GM21526 (cell line): ENCODE results near the gene ARHGEF12.

Source experiments
- ATAC-seq: cut with Tn5 transposase; IDR thresholded peaks from one replicate; pipeline ENCODE4 v1.9.1; 2021; ENCODE audit warnings: moderate library complexity; ENCODE audit not compliant: unreplicated experiment, low FRiP score

The ARHGEF12 gene

DNA sequence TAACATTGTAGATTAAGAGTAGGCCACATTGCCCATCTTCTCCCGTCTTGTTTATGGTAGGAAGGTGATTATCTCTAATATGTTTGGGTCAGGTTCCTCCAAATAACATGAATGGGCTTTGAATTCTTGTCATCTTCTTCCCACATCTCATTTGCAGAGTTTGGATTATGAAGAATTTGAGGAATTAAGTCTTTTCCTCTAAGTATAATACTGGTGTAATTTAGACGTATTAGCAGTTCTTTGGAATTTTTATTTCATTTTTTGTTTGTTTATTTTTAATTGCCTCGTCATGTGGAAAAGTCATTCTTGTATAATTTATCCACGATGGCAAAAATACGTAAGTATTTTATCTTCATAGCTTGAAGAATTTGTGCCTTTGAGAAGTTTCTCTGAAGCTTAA lies 73.4 kb downstream of the ARHGEF12 start:
- ATAC-seq: no peak

DNA sequence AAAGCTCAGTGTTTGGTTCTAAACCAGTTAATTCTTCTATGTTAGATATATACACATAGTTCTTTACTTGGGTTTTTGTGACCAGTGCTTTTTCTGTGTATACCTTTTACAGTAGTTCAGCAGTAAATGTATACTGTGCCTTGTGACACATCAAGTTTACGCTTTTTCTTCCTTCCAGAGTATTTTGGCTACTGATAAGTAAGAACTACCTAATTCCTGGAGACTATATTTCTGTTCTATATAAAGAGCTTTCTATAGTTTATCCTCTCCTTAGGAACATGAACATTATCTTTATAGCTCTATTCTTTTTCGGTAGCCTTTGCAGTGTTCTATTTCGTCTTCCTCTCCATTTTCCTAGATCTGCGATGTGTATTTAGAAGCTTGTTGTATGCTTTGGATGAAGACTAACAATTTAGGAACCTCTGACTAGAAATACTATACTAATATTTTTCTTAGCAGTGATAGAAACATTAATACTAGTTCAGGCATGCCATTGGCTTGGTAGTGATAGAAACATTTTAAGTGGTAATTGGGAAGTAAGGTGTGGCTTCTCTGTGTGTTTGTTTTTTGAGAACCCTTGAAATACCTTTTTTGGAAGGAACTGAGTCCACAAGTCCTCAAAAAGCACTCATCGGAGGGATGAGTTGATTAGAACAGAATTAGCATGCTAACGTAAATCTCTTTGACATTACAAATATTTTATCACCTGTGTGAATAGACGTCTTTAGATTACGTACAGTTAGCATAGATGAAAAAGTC lies 74.6 kb downstream of the ARHGEF12 start:
- ATAC-seq: no peak

DNA sequence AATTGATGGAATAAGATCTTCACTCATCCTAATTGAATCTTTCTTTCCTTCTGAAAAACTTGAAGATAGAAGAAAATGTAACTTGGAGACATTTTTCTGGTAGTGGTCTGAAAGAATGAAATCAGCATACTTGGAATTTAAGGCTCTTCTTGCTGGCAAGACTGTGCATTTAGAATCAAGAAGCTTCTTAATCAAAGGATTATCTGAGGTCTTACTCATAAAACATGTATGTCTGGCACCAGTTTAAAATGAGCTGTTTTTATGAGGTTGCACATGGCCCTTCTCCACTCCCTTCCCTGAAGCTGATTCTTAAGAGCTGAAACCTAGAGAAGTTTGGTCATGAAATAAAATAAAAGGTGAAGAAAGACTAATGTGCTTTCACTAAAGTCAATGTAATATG lies 77.3 kb downstream of the ARHGEF12 start:
- no peak for ATAC-seq

DNA sequence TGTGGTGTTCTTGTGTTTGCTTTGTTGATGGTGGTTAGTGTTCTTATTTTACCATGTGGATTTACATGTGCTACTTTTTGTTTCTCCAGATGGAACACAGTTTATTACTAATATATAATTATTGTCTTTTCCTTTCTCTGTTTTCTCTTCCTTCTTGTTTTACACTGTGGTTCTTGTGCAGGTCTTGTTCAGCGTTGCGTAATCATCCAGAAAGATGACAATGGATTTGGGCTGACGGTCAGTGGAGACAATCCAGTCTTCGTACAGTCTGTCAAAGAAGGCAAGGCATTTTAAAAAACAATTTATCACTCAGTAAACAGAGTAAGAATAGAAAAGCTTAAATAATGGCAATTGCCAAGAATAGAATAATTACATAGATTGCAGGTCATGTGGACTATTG lies 84.4 kb downstream of the ARHGEF12 start:
- no peak for ATAC-seq

DNA sequence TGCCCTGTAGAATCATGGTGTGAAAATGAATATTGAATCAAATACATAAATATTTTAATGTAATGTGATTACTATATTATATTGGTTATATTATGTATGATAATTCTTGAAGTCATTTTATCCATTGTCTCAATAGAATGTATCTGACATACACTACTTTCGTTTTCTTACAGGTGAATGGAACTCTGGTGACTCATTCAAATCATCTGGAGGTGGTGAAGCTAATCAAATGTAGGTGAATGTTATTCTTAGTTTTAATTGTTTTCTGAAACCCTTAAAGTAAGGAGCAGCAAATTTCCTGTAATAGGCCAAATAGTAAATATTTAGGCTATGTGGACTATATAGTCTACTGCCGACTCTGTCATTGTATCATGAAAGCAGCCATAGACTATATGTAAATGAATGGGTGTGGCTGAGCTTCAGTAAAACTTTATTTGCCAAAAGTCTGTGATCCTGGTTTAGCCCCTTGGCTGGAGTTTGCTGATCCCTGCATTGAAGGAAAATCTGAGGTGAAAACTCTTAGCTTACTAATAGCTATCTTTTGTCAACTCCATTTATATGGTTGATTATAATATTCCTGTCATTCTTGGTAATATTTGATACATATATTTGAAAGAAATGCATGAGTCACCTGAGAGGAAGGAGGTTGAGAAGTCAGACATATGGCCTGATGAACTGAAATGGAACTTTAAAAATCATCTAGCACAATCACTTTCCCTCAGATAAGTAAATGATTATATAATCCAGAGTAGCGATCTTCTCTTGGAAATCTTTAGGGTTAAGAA lies 88.2 kb downstream of the ARHGEF12 start:
- no peak for ATAC-seq

DNA sequence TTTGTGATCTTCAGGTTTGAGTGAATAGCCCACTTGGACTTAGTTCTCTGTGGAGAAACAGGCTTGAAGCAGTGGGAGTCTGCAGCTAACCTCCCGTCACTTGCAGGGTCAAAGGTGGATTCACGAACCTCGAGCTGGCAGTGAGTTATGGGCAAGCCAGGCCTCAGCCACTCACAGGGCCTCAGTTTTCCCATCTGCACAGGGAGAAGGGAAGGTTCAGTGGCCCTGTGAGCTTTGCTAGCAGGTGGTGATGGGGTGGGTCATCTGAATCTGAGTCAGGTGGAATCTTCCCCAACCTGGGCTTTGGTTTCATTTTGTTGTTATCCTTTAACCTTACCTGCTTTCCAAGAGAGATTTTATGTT lies 88.7 kb downstream of the ARHGEF12 start:
- ATAC-seq: no peak

DNA sequence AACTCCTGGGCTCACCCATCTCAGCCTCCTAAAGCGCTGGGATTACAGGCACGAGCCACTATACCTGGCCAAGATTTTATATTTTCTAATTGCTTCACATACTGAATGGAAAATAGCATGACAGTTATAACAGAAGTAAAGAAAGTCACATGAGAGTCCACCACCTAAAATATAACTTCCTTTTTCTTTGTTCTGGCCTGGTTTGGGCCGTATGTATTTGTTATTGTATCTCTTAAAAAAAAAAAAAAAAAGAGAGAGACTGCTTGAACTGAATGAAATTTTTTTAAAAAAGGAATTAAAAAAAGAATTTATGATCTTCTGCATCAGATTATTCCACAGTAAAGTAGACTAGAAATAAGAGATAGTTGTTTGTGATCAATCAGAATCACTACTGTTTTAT lies 89.3 kb downstream of the ARHGEF12 start:
- no peak for ATAC-seq

DNA sequence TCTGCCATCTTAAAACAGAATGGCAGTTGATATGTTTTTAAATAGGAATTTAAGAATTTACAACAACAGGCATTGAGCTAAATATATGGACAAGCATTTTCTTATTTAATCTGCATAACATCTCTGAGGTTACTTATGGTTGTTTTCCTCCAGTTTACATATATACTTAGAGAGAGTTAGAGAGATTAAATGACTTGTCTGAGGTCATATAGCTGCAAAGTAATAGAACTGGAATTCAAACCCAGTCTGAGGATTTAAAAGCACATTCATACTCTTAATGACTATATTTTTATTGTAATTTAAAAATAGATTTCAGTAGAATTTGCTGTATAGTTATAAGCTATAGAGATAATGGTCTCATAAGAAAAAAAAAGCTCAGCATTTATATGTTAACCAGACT lies 93.9 kb downstream of the ARHGEF12 start:
- ATAC-seq: no peak

DNA sequence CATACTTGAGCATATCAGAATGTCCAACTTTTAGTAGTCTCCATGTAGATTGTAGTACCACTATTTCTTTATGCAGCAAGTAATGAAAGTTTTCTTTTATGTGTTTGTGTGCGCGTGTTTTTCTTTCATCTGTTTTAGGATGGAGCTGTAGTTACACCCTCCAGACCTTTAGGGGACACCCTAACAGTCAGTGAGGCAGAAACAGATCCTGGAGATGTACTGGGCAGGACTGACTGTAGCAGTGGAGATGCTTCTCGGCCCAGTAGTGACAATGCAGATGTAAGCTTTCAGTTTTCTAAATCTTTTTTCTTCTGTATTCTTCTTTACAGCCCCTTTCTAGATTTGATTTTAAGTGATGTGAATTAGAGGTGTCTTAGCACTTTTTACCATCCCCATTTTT lies 95.4 kb downstream of the ARHGEF12 start:
- ATAC-seq: no peak

DNA sequence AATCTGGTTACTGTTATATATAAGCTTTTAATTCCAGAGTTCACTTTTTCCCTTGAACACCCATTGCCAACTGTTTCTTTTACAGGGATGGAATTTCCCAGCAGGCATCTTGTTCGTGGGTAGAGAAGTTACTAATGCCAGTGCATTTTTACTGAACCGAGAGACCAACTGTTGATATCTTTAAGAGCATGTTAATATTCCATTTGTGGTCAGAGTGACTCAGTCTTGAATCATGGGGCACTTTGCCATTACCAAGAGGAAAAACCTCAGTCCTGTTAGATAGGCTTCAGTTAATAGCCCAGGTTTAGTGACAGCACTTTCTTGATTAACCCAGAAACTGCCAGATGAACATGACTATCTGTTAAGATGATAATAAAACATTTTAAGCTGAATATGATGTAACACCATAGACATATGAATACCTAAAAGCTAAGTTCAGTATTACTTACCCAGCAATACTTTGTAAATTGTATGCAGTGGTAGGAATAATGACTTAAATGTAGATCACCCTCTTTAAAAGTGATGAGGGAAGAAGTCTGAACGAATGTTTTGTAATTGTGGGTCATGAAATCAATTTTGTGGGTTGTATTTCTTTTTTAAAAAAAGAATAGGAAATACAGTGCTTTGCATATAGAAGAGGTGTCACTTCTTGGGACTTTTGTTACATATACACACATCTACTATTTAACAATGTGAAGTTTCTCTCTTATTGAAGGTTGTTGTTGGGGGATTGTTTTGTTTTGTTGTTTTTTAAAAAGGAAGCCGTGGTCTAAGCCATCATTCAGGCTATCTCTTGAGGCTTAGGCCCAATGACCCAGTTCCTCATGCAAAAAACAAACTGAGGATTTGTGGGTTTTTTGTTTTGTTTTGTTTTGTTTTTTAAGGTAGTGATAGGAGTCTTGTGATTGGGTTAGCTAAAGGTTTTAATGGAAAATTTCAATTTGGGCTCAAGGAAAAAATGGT lies 96.1 kb downstream of the ARHGEF12 start:
- no peak for ATAC-seq

DNA sequence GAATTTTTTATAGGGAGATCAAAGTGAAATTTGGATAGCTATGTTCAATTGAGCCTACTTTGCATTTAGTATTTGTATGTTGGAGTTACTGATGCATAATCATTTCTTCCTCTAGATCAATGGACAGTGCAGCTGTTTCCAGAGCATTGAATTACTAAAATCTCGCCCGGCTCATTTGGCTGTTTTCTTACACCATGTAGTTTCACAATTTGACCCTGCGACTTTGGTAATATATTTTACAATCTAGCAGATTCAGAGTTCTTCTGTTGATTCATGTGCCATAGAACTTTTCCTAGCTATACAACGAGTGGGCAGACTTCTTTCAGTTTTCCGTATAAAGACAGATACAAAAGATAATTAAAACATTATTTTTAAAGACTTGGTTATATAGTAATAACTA lies 105.4 kb downstream of the ARHGEF12 start:
- no peak for ATAC-seq

DNA sequence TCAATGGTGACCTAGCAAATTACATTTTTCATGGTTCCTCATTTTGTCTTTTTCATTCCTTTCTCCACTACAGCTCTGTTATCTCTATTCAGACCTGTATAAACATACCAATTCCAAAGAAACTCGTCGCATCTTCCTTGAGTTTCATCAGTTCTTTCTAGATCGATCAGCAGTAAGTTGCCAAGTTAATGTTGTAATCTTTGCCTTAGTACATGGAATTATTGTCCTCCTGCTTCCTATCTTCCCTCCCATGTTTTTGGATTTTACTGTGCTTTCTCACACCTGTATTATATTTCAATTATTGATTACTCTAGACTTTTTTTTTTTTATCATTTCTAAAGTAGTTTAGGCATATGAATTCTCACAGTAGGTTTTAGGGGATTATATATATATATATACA lies 105.8 kb downstream of the ARHGEF12 start:
- ATAC-seq: no peak

DNA sequence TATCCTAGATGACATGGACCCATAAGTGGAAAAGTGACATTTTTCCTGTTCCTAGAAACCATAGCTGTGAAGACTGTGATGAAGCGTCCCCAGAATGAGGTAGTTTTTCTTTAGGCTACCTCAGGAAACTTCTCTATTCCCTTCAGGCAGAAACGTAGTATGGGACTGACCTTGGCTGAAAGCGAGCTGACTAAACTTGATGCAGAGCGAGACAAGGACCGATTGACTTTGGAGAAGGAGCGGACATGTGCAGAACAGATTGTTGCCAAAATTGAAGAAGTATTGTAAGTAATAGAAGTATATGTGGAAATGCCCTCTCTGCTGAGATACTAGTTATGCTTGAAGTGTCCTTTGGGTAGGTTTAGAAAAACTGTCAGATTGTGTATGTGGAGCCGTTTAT lies 110.6 kb downstream of the ARHGEF12 start:
- no peak for ATAC-seq

DNA sequence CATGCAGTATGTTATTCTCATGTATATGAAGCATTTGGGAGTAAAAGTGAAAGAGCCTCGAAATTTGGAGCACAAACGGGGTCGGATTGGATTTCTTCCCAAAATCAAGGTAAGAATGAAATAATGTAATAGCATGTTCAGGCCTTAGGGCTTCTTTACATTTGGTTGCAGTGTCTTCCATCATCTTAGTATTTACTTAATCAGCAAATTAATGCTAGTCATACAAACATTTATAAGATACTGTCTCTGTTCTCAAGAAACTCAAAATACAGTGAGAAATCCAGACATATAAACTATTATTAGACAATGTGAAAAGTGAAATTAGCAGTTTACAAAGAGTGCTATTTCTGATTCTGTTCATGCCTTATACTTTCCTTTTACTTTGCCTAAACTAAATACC lies 112.0 kb downstream of the ARHGEF12 start:
- ATAC-seq: no peak

DNA sequence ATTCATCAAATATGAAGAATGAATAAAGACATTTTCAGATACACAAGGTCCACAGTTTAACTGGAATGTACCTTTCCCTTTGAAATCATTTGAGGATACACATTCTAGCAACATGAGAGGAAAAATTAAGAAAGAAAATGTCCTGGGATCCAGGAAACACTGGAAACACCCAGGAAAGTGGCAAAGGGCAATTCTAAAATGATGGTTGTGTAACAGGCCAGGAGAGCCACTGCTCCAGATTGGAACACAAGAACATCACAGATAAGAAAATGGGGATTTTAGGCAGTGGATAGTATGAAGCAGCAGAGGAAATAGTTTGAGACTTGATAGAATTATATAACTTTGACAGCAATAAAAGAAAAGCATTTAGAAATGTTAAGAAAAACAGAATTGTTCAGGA lies 119.3 kb downstream of the ARHGEF12 start:
- no peak for ATAC-seq

DNA sequence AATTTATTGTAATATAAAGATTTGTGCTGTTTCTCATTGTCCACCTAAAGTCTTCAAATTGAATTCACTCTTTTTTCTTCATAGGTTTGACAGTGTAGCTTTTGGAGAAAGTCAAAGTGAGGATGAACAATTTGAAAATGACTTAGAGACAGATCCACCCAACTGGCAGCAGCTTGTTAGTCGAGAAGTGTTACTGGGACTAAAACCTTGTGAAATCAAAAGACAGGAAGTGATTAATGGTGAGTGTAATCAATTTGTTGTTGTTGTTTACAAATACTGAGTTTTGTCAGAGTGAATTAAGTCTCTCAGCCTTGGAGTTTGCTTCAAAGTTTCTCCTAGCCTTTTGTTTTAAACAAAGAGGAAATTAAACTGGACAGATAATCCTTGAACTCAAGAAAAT lies 121.8 kb downstream of the ARHGEF12 start:
- ATAC-seq: no peak

DNA sequence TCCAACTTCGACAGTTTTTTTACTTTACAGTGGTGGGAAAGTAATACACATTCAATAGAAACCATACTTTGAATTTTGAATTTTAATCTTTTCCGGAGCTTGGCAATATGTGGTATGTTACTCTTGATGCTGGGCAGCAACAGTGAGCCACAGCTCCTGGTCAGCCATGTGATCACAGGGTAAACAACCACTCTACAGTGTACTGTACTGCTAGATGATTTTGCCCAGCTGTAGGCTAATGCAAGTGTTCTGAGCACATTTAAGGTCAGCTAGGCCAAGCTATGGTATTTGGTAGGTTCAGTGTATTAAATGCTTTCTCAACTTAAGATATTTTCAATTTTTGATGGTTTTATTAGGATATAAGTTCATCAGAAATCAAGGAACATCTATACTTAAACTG lies 126.6 kb downstream of the ARHGEF12 start:
- no peak for ATAC-seq

DNA sequence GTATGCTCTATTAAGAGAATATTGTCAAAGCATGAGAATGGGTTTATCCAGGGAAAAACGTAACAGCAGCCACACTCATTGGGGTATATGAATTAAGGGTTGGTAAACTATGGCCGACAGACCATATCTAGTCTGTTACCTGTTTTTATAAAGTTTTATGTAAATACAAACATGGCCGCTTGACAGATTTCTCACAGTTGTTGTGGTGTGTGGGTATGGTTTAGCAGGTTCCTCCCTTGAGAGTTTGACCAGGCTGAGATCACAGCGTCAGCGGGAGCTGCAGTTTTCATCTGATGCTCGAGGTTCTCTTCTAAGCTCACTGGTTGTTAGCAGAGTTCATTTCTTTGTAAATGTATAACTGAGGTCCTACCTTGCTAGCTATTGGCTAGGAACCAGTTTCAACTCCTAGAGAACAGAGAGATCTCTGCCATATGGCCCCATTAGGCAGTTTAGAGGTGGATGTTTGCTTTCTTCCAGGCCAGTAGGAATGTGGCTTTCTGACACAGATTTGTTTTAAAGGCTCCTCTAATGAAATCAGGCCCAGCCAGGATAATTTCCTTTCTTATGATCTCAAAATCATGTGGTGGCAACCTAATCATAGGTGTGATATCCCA lies 129.8 kb downstream of the ARHGEF12 start:
- ATAC-seq: no peak

DNA sequence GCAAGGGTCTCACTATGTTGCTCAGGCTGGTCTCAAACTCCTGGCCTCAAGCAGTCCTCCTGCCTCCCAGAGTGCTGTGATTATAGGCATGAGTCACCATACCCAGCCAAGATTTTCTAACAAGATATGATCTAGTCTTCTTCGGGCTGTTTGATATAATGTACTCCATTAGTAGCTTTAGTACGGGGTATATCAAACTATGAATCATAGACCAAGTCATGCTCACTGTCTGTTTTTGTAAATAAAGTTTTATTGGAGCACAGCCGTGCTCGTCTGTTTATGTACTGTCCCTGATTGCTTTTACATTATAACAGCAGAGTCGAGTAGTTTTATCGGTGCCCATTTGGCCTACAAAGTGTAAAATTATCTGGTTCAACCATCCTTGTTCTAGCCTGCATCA lies 131.4 kb downstream of the ARHGEF12 start:
- no peak for ATAC-seq

DNA sequence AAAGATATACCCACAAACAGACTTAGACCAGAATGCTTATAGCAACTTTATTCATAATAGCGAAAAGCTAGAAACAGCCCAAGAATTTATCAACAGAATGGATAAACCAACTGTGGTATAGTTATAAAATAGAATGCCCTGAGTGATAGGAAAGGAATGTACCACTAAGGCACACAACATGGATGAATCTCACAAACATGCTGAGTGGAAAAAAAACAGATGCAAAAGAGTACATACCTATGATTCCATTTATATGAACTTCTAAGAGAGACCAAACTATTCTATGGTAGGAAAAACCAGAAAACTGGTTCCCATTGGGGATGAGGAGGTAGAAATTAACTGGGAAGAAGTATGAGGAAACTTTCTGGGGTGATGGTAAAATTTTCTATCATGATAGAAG lies 134.9 kb downstream of the ARHGEF12 start:
- ATAC-seq: no peak

DNA sequence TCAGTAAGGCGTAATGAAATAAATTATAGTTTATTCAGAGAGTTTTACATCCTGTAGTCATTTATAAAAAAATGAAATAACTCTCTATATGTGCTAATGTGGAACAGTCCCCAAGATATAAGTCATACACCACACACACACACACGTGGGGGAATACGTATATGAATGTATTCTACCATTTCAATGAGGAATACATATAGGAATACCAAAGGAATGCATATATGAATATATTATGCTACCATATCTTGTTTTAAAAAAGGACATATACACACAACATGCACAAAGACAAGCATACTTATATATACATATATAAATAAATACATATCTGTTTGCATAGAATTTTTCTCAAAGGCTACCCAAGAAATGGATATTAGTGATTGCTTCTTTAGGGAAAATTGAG lies 135.8 kb downstream of the ARHGEF12 start:
- no peak for ATAC-seq
